Kidney (tissue), 14 donors: ENCODE results near the gene CAGE1. TPM values are rescaled to one million over a fixed set of nuclear protein-coding genes. Genes with fewer than 3 reads are reported as not detected.
"Not testable (repeated sequence)": the region's sequence is repeated elsewhere in the genome, so short reads cannot be mapped to it uniquely, and the experiment has no call there.

Experiments
- DNase-seq, 5 donors: peaks; one replicate each; pipeline ENCODE4 v3.0.0-alpha.2; 2013 to 2020
- FAIRE-seq: peaks from 2 replicates; lab custom pipeline; 2012; peaks lifted over from hg19 to GRCh38; lab: Jason Lieb, UNC
- H3K27ac ChIP-seq, 2 donors: one replicate each; pipeline ENCODE4 v1.7.0; 2013; ENCODE audit warnings: low read depth in 2 of 2, low read length in 2 of 2, inconsistent platforms in 1 of 2
- H3K27me3 ChIP-seq: one replicate; pipeline ENCODE4 v1.7.1; 2013; ENCODE audit warnings: low read length, inconsistent platforms; ENCODE audit not compliant: control insufficient read depth, insufficient read depth
- H3K36me3 ChIP-seq, 3 donors: one replicate each; pipeline versions ENCODE4 v1.7.0 to v1.7.1; 2013; ENCODE audit warnings: low read length in 3 of 3, control low read depth in 1 of 3, inconsistent platforms in 1 of 3; ENCODE audit not compliant: insufficient read depth in 3 of 3, control insufficient read depth in 2 of 3
- H3K4me1 ChIP-seq, 3 donors: one replicate each; pipeline versions ENCODE4 v1.7.0 to v1.7.1; 2013; ENCODE audit warnings: low read length in 3 of 3, inconsistent platforms in 1 of 3, low read depth in 1 of 3; ENCODE audit not compliant: control insufficient read depth in 2 of 3, insufficient read depth in 2 of 3
- H3K4me3 ChIP-seq, 3 donors: one replicate each; pipeline versions ENCODE4 v1.7.0 to v1.8.1; 2013; ENCODE audit warnings: low read length in 3 of 3, control low read depth in 1 of 3, inconsistent platforms in 1 of 3
- H3K9ac ChIP-seq, 3 donors: one replicate each; pipeline versions ENCODE4 v1.7.0 to v1.7.1; 2013; ENCODE audit warnings: low read length in 3 of 3, control low read depth in 1 of 3, inconsistent platforms in 1 of 3
- H3K9me3 ChIP-seq, 3 donors: one replicate each; pipeline versions ENCODE4 v1.7.0 to v1.7.1; 2013; ENCODE audit warnings: low read length in 3 of 3, control low read depth in 1 of 3, inconsistent platforms in 1 of 3; ENCODE audit not compliant: control insufficient read depth in 2 of 3, insufficient read depth in 1 of 3
- CTCF ChIP-seq: IDR thresholded peaks from 3 replicates; pipeline ENCODE4 v1.5.1; 2012; ENCODE audit warnings: mild to moderate bottlenecking, moderate library complexity, borderline replicate concordance; ENCODE audit not compliant: insufficient read depth; ENCODE audit errors: extremely low read depth
- intact Hi-C: fragments of 100-400 bp; cut with DNase I; formaldehyde crosslinking; loops from one replicate; pipeline ENCODE4 v1.11.1; 2022
- polyA plus RNA-seq: library from polyadenylated mRNA; stranded (reverse); fragments of 350-450 nt; fragmentation: Illumina TruSeq; extraction: RNeasy Lipid Tissue Mini Kit (QIAGEN cat#74804); gene quantifications from one replicate; pipeline ENCODE4 v1.2.3, GENCODE V29; 2014; ENCODE audit warnings: low read depth, low replicate concordance; ENCODE audit not compliant: insufficient read depth
- total RNA-seq: library from RNA; stranded (reverse); fragmentation: NEBNext Ultra II Directional; extraction: Animal tissue kit (Norgen Biotek cat#: 25700); gene quantifications from one replicate; pipeline ENCODE4 v1.2.1, GENCODE V29; 2021
- donor health status: control.
- donor health status: control.
- donor health status: control.
- donor health status: control.
- donor health status: control.
- donor health status: DM: yes; HTN: yes; CAD: no.
- donor health status: Normal renal cell carcinoma (clear cell type).

CAGE1 gene
- total and polyA plus RNA-seq, 2 donors from 2014 or later = not detected

DNA sequence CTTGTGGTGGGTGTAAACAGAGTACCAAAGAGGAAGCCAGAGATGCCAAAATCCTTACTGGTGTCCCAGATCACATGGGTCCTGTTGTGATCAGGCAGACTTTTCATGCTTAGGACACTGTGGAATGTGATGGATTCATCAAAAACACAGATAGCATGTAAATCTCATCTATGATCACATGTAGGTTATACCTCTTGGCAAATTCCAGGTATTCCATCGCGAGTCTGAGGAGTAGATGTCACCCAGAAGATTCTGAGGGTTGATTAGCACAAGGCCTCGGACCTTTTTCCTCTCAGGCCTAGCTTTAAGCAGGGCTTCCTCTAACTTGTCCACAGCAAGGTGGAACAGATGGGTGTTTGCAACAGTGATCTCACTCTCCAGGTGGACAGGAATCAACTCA is 48.3 kb downstream of the CAGE1 start:
- H3K27ac ChIP-seq = no peak overlapping the region
- H3K9ac ChIP-seq = no peak overlapping the region
- no peak for TF ChIP-seq CTCF
- no peaks in the 10 kb centered on the region for H3K4me1 ChIP-seq
- H3K36me3 ChIP-seq = no peaks in the 10 kb centered on the region
- FAIRE-seq (no peak), DNase-seq (no peak)
- no peaks in the 10 kb centered on the region for H3K27me3 ChIP-seq
- H3K4me3 ChIP-seq = no peak overlapping the region
- H3K9me3 ChIP-seq = no peaks in the 10 kb centered on the region
- intact Hi-C loops = no loop called here

DNA sequence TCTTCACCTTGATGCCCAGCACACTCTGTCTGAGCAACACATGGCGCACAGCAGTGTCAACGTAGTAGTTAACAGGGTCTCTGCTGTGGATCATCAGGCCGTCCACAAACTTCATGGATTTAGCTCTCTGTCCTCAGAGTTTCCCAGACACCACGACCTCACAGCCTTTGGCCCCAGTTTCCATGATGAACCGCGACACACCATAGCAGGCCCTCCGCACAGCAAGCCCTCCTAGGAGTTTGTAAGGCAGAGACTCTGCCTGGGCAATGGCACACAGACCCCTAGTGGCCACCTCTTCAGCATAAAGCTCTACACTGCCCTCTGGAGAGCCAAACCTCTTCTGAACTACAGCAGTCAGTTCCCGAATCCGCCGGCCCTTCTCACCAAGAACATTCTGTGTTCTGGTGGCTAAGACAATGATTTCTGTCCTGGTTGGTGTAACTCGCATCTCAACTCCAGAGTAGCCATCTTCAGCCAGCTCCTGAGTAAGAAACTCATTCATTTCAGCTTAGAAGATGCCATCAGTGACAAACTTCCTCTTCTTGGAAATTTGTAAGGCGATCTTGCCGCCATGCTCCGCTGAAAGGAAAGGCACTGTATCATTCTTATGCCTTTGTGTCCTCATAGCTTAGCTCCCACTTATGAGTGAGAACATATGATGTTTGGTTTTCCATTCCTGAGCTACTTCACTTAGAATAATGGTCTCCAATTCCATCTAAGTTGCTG is 50.4 kb downstream of the CAGE1 start:
- H3K27me3 ChIP-seq, FAIRE-seq, intact Hi-C loops, H3K4me1 ChIP-seq, DNase-seq, H3K9ac ChIP-seq, H3K27ac ChIP-seq, H3K4me3 ChIP-seq, H3K36me3 ChIP-seq, H3K9me3 ChIP-seq: not testable (repeated sequence)
- TF ChIP-seq CTCF = peak; percentile 30

- FAIRE-seq = no peak
- TF ChIP-seq CTCF = no peak
- H3K9me3 ChIP-seq = no peaks in the 10 kb centered on the region
Measured at GRCh38 chr6:7338031-7338430, 51.5 kb downstream of the CAGE1 start.

GRCh38 chr6:7335519-7335918 is 54.0 kb downstream of the CAGE1 start:
- no peaks in the 10 kb centered on the region for H3K4me1 ChIP-seq
- H3K4me3 ChIP-seq = no peak overlapping the region
- TF ChIP-seq CTCF = no peak
- no peaks in the 10 kb centered on the region for H3K9me3 ChIP-seq
- no peak overlapping the region for H3K27ac ChIP-seq
- FAIRE-seq (no peak), DNase-seq (no peak)
- no peak overlapping the region for H3K9ac ChIP-seq
- H3K36me3 ChIP-seq = no peaks in the 10 kb centered on the region
- intact Hi-C loops = no loop called here
- H3K27me3 ChIP-seq = no peaks in the 10 kb centered on the region

More at GRCh38 chr6:7338031-7338430, 51.5 kb downstream of the CAGE1 start:
- no peak overlapping the region for H3K9ac ChIP-seq
- DNase-seq = no peak
- intact Hi-C loops = no loop called here
- H3K4me1 ChIP-seq = no peaks in the 10 kb centered on the region
- no peaks in the 10 kb centered on the region for H3K36me3 ChIP-seq
- no peaks in the 10 kb centered on the region for H3K27me3 ChIP-seq
- H3K27ac ChIP-seq = no peak overlapping the region
- H3K4me3 ChIP-seq = no peak overlapping the region
